Measurements from ENCODE around the gene ATP23.

Gene ATP23

GRCh38 chr12:57983858-57984505 lies 42.6 kb downstream of the ATP23 start:
- no peak for DNase-seq

- DNase-seq: no peak
Measured at GRCh38 chr12:57984629-57985151, 43.3 kb downstream of the ATP23 start.

GRCh38 chr12:57985685-57986084 lies 44.3 kb downstream of the ATP23 start:
- no peak for DNase-seq

GRCh38 chr12:57989838-57990237 lies 48.5 kb downstream of the ATP23 start:
- DNase-seq: no peak

- DNase-seq: no peak
Measured at GRCh38 chr12:57990241-57990883, 49.0 kb downstream of the ATP23 start.

- no peak for DNase-seq
Measured at GRCh38 chr12:57992001-57992400, 50.6 kb downstream of the ATP23 start.

- DNase-seq: no peak
Measured at GRCh38 chr12:57993030-57993429, 51.7 kb downstream of the ATP23 start.

- DNase-seq: no peak
Measured at GRCh38 chr12:57993834-57994233, 52.5 kb downstream of the ATP23 start.

GRCh38 chr12:57996520-57996919 lies 55.2 kb downstream of the ATP23 start:
- no peak for DNase-seq

- DNase-seq: no peak
Measured at GRCh38 chr12:57998251-57998650, 56.9 kb downstream of the ATP23 start.

- no peak for DNase-seq
Measured at GRCh38 chr12:58000499-58000898, 59.1 kb downstream of the ATP23 start.

- no peak for DNase-seq
Measured at GRCh38 chr12:58007875-58008274, 66.5 kb downstream of the ATP23 start.

GRCh38 chr12:58008634-58009033 lies 67.3 kb downstream of the ATP23 start:
- DNase-seq: no peak
